HEK293 (cell line): ENCODE results near the gene ZNF17.

Experiments used
- BCL11B ChIP-seq: fragments of 450-650 bp; formaldehyde crosslinking; IDR thresholded peaks from 2 replicates; pipeline ENCODE4 v1.5.1; 2016; ENCODE audit warnings: low read depth, missing biosample characterization, missing genetic modification characterization
- EGR2 ChIP-seq: fragments of 450-650 bp; formaldehyde crosslinking; IDR thresholded peaks from 2 replicates; pipeline ENCODE4 v1.5.1; 2016; ENCODE audit warnings: low read depth, missing biosample characterization, missing genetic modification characterization
- KLF10 ChIP-seq: fragments of 450-650 bp; IDR thresholded peaks from 2 replicates; pipeline ENCODE4 v1.5.1; 2018; ENCODE audit warnings: missing biosample characterization, mild to moderate bottlenecking, missing genetic modification characterization
- KLF9 ChIP-seq: fragments of 450-650 bp; formaldehyde crosslinking; IDR thresholded peaks from 2 replicates; pipeline ENCODE4 v1.5.1; 2016; ENCODE audit warnings: missing biosample characterization, missing genetic modification characterization, low read depth
- MZF1 ChIP-seq: fragments of 450-650 bp; formaldehyde crosslinking; IDR thresholded peaks from 2 replicates; pipeline ENCODE4 v1.5.1; 2017; ENCODE audit warnings: missing biosample characterization, missing genetic modification characterization, borderline replicate concordance
- REPIN1 ChIP-seq: fragments of 450-650 bp; formaldehyde crosslinking; IDR thresholded peaks from 2 replicates; pipeline ENCODE4 v1.5.1; 2017; ENCODE audit warnings: missing biosample characterization, missing genetic modification characterization, low read depth
- SCRT1 ChIP-seq: fragments of 450-650 bp; formaldehyde crosslinking; IDR thresholded peaks from 2 replicates; pipeline ENCODE4 v1.5.1; 2016; ENCODE audit warnings: missing biosample characterization, missing genetic modification characterization, borderline replicate concordance
- ZBTB7A ChIP-seq: fragments of 450-650 bp; formaldehyde crosslinking; IDR thresholded peaks from 2 replicates; pipeline ENCODE4 v1.5.1; 2016; ENCODE audit warnings: low read depth, missing biosample characterization, missing genetic modification characterization
- ZFP69B ChIP-seq: fragments of 450-650 bp; formaldehyde crosslinking; IDR thresholded peaks from 2 replicates; pipeline ENCODE4 v1.5.1; 2016; ENCODE audit warnings: missing biosample characterization, missing genetic modification characterization
- ZNF140 ChIP-seq: fragments of 450-650 bp; formaldehyde crosslinking; IDR thresholded peaks from 2 replicates; pipeline ENCODE4 v1.5.1; 2016; ENCODE audit warnings: missing biosample characterization, missing genetic modification characterization
- ZNF146 ChIP-seq: fragments of 450-650 bp; formaldehyde crosslinking; IDR thresholded peaks from 2 replicates; pipeline ENCODE4 v1.5.1; 2016; ENCODE audit warnings: missing biosample characterization, missing genetic modification characterization
- ZNF155 ChIP-seq: fragments of 450-650 bp; formaldehyde crosslinking; IDR thresholded peaks from 2 replicates; pipeline ENCODE4 v1.5.1; 2016; ENCODE audit warnings: missing biosample characterization, missing genetic modification characterization
- ZNF391 ChIP-seq: fragments of 450-650 bp; formaldehyde crosslinking; IDR thresholded peaks from 2 replicates; pipeline ENCODE4 v1.5.1; 2016; ENCODE audit warnings: low read depth, missing biosample characterization, missing genetic modification characterization, borderline replicate concordance
- ZNF510 ChIP-seq: fragments of 450-650 bp; formaldehyde crosslinking; IDR thresholded peaks from 2 replicates; pipeline ENCODE4 v1.5.1; 2018; ENCODE audit warnings: mild to moderate bottlenecking, missing genetic modification characterization, missing biosample characterization; ENCODE audit not compliant: insufficient replicate concordance
- ZNF544 ChIP-seq: fragments of 450-650 bp; formaldehyde crosslinking; IDR thresholded peaks from 2 replicates; pipeline ENCODE4 v1.5.0; 2017; ENCODE audit warnings: missing biosample characterization, missing genetic modification characterization
- ZNF596 ChIP-seq: fragments of 450-650 bp; IDR thresholded peaks from 2 replicates; pipeline ENCODE4 v1.5.0; 2018; ENCODE audit warnings: missing biosample characterization, mild to moderate bottlenecking, missing genetic modification characterization, moderate library complexity
- ZNF623 ChIP-seq: fragments of 450-650 bp; formaldehyde crosslinking; IDR thresholded peaks from 2 replicates; pipeline ENCODE4 v1.5.1; 2016; ENCODE audit warnings: missing biosample characterization, missing genetic modification characterization
- ZNF658 ChIP-seq: fragments of 450-650 bp; formaldehyde crosslinking; IDR thresholded peaks from 2 replicates; pipeline ENCODE4; 2016; ENCODE audit warnings: missing biosample characterization, missing genetic modification characterization
- ZNF776 ChIP-seq: fragments of 450-650 bp; formaldehyde crosslinking; IDR thresholded peaks from 2 replicates; pipeline ENCODE4 v1.5.0; 2017; ENCODE audit warnings: missing biosample characterization, missing genetic modification characterization, borderline replicate concordance
- TF ChIP-seq, protein P1 (sequence below): fragments of 450-650 bp; formaldehyde crosslinking; IDR thresholded peaks from 2 replicates; pipeline ENCODE4 v1.5.1; 2016; ENCODE audit warnings: missing biosample characterization, missing genetic modification characterization
- TF ChIP-seq, protein P2 (sequence below): fragments of 450-650 bp; formaldehyde crosslinking; IDR thresholded peaks from 2 replicates; pipeline ENCODE4 v1.5.1; 2016; ENCODE audit warnings: missing biosample characterization, missing genetic modification characterization
- TF ChIP-seq, protein P3 (sequence below): fragments of 450-650 bp; formaldehyde crosslinking; IDR thresholded peaks from 2 replicates; pipeline ENCODE4 v1.5.1; 2016; ENCODE audit warnings: missing biosample characterization, missing genetic modification characterization, low read depth
- TF ChIP-seq, protein P4 (sequence below): fragments of 450-650 bp; formaldehyde crosslinking; IDR thresholded peaks from 2 replicates; pipeline ENCODE4 v1.5.1; 2016; ENCODE audit warnings: missing biosample characterization, missing genetic modification characterization
- TF ChIP-seq, protein P5 (sequence below): fragments of 450-650 bp; formaldehyde crosslinking; IDR thresholded peaks from 2 replicates; pipeline ENCODE4; 2016; ENCODE audit warnings: missing biosample characterization, missing genetic modification characterization
- TF ChIP-seq, protein P6 (sequence below): fragments of 450-650 bp; IDR thresholded peaks from 2 replicates; pipeline ENCODE4 v1.5.1; 2018; ENCODE audit warnings: missing biosample characterization, mild to moderate bottlenecking, missing genetic modification characterization
- TF ChIP-seq, protein P7 (sequence below): fragments of 450-650 bp; formaldehyde crosslinking; IDR thresholded peaks from 2 replicates; pipeline ENCODE4 v1.5.0; 2017; ENCODE audit warnings: missing biosample characterization, missing genetic modification characterization, borderline replicate concordance
- TF ChIP-seq, protein P8 (sequence below): fragments of 450-650 bp; formaldehyde crosslinking; IDR thresholded peaks from 2 replicates; pipeline ENCODE4 v1.5.1; 2016; ENCODE audit warnings: missing biosample characterization, missing genetic modification characterization

The ZNF17 gene

DNA sequence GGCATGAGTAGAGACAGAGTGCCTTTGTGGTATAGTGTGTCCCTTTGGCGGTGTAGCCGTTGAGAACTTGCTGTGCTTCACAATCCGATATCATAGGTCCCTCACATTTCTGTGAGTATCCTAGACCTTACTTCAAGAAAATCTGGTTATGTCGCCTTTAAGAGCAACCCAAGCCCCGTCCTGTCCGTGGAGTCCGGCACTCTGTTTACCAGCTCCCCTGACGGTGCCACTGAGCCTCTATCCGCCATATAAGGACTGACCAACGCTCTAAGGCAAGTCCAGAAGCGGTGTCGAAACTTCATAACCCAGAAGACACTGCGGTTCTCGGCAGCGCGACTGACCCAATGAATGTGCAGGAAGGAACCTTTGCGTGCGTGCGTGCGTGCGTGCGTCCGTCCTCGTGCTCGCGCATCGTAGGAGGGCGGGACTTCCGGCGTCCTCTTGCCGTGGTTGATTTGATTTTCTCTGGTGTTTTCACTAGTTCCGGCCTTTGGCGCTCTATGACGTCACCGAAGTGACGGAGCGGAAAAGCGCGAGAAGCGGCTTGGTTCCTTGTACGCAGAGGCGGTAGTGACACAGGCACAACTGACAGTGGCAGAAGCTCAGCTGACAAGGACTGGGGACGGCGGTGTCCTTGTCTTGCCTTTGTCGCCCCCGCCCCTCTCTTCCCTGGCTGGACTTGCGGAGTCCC lies 47.8 kb upstream of the ZNF17 start, which contains the start of the genes TRAPPC2B and ZNF547 (continued):
- TF ChIP-seq ZFP69B (tag by site-specific recombination), result no peak
- no peak for TF ChIP-seq ZNF544
- TF ChIP-seq, protein P1, sequence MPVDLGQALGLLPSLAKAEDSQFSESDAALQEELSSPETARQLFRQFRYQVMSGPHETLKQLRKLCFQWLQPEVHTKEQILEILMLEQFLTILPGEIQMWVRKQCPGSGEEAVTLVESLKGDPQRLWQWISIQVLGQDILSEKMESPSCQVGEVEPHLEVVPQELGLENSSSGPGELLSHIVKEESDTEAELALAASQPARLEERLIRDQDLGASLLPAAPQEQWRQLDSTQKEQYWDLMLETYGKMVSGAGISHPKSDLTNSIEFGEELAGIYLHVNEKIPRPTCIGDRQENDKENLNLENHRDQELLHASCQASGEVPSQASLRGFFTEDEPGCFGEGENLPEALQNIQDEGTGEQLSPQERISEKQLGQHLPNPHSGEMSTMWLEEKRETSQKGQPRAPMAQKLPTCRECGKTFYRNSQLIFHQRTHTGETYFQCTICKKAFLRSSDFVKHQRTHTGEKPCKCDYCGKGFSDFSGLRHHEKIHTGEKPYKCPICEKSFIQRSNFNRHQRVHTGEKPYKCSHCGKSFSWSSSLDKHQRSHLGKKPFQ (tag by site-specific recombination), result no peak
- no peak for TF ChIP-seq ZNF391 (tag by site-specific recombination)
- no peak for TF ChIP-seq ZNF146 (tag by site-specific recombination)
- TF ChIP-seq, protein P2, sequence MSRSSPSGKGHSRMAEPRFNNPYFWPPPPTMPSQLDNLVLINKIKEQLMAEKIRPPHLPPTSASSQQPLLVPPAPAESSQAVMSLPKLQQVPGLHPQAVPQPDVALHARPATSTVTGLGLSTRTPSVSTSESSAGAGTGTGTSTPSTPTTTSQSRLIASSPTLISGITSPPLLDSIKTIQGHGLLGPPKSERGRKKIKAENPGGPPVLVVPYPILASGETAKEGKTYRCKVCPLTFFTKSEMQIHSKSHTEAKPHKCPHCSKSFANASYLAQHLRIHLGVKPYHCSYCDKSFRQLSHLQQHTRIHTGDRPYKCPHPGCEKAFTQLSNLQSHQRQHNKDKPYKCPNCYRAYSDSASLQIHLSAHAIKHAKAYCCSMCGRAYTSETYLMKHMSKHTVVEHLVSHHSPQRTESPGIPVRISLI (tag by site-specific recombination), result no peak
- no peak for TF ChIP-seq KLF9 (tag by site-specific recombination)
- no peak for TF ChIP-seq KLF10 (tag by site-specific recombination)
- TF ChIP-seq ZNF623 (tag by site-specific recombination), result no peak
- TF ChIP-seq EGR2 (tag by site-specific recombination), result no peak
- TF ChIP-seq, protein P3, sequence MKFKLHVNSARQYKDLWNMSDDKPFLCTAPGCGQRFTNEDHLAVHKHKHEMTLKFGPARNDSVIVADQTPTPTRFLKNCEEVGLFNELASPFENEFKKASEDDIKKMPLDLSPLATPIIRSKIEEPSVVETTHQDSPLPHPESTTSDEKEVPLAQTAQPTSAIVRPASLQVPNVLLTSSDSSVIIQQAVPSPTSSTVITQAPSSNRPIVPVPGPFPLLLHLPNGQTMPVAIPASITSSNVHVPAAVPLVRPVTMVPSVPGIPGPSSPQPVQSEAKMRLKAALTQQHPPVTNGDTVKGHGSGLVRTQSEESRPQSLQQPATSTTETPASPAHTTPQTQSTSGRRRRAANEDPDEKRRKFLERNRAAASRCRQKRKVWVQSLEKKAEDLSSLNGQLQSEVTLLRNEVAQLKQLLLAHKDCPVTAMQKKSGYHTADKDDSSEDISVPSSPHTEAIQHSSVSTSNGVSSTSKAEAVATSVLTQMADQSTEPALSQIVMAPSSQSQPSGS (tag by site-specific recombination), result peak; percentile 100
- TF ChIP-seq, protein P4, sequence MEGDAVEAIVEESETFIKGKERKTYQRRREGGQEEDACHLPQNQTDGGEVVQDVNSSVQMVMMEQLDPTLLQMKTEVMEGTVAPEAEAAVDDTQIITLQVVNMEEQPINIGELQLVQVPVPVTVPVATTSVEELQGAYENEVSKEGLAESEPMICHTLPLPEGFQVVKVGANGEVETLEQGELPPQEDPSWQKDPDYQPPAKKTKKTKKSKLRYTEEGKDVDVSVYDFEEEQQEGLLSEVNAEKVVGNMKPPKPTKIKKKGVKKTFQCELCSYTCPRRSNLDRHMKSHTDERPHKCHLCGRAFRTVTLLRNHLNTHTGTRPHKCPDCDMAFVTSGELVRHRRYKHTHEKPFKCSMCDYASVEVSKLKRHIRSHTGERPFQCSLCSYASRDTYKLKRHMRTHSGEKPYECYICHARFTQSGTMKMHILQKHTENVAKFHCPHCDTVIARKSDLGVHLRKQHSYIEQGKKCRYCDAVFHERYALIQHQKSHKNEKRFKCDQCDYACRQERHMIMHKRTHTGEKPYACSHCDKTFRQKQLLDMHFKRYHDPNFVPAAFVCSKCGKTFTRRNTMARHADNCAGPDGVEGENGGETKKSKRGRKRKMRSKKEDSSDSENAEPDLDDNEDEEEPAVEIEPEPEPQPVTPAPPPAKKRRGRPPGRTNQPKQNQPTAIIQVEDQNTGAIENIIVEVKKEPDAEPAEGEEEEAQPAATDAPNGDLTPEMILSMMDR (tag by site-specific recombination), result no peak
- TF ChIP-seq, protein P5, sequence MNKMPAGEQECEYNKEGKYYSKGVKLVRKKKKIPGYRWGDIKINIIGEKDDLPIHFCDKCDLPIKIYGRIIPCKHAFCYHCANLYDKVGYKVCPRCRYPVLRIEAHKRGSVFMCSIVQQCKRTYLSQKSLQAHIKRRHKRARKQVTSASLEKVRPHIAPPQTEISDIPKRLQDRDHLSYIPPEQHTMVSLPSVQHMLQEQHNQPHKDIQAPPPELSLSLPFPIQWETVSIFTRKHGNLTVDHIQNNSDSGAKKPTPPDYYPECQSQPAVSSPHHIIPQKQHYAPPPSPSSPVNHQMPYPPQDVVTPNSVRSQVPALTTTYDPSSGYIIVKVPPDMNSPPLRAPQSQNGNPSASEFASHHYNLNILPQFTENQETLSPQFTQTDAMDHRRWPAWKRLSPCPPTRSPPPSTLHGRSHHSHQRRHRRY (tag by site-specific recombination), result no peak
- TF ChIP-seq BCL11B (tag by site-specific recombination), result no peak
- no peak for TF ChIP-seq MZF1 (tag by site-specific recombination)
- TF ChIP-seq ZNF776, result no peak
- no peak for TF ChIP-seq ZNF140
- no peak for TF ChIP-seq ZNF155 (tag by site-specific recombination)
- TF ChIP-seq ZNF596 (tag by site-specific recombination), result no peak
- no peak for TF ChIP-seq SCRT1 (tag by site-specific recombination)
- TF ChIP-seq, protein P6, sequence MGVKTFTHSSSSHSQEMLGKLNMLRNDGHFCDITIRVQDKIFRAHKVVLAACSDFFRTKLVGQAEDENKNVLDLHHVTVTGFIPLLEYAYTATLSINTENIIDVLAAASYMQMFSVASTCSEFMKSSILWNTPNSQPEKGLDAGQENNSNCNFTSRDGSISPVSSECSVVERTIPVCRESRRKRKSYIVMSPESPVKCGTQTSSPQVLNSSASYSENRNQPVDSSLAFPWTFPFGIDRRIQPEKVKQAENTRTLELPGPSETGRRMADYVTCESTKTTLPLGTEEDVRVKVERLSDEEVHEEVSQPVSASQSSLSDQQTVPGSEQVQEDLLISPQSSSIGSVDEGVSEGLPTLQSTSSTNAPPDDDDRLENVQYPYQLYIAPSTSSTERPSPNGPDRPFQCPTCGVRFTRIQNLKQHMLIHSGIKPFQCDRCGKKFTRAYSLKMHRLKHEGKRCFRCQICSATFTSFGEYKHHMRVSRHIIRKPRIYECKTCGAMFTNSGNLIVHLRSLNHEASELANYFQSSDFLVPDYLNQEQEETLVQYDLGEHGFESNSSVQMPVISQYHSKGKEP (tag by site-specific recombination), result no peak
- no peak for TF ChIP-seq ZNF510 (tag by site-specific recombination)
- TF ChIP-seq REPIN1 (tag by site-specific recombination), result no peak
- TF ChIP-seq, protein P7, sequence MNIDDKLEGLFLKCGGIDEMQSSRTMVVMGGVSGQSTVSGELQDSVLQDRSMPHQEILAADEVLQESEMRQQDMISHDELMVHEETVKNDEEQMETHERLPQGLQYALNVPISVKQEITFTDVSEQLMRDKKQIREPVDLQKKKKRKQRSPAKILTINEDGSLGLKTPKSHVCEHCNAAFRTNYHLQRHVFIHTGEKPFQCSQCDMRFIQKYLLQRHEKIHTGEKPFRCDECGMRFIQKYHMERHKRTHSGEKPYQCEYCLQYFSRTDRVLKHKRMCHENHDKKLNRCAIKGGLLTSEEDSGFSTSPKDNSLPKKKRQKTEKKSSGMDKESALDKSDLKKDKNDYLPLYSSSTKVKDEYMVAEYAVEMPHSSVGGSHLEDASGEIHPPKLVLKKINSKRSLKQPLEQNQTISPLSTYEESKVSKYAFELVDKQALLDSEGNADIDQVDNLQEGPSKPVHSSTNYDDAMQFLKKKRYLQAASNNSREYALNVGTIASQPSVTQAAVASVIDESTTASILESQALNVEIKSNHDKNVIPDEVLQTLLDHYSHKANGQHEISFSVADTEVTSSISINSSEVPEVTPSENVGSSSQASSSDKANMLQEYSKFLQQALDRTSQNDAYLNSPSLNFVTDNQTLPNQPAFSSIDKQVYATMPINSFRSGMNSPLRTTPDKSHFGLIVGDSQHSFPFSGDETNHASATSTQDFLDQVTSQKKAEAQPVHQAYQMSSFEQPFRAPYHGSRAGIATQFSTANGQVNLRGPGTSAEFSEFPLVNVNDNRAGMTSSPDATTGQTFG (tag by site-specific recombination), result no peak
- no peak for TF ChIP-seq ZNF658 (tag by site-specific recombination)
- TF ChIP-seq ZBTB7A (tag by site-specific recombination), result no peak
- TF ChIP-seq, protein P8, sequence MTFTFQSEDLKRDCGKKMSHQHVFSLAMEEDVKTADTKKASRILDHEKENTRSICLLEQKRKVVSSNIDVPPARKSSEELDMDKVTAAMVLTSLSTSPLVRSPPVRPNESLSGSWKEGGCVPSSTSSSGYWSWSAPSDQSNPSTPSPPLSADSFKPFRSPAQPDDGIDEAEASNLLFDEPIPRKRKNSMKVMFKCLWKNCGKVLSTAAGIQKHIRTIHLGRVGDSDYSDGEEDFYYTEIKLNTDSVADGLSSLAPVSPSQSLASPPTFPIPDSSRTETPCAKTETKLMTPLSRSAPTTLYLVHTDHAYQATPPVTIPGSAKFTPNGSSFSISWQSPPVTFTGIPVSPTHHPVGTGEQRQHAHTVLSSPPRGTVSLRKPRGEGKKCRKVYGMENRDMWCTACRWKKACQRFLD, result no peak
